Adrenal gland (tissue), 5 donors: Measurements from ENCODE around the gene TDRD10.

Experiments used
- POLR2A ChIP-seq, 2 donors: fragments of 450-650 bp; IDR thresholded peaks; one replicate each; pipeline ENCODE4 v1.6.1; 2017; ENCODE audit warnings: antibody characterized with exemption in 2 of 2, mild to moderate bottlenecking in 2 of 2, moderate library complexity in 1 of 2
- TF ChIP-seq, protein P1 (sequence below), 6 experiments: fragments of 450-650 bp in 4 of 6; fragments of 200-600 bp in 2 of 6; sonication (generic) in 1 of 6; IDR thresholded peaks; 1 replicate in 5 of 6; 2 replicates in 1 of 6; pipeline versions ENCODE4 v1.5.1 to v1.8.0; 2016 to 2021; ENCODE audit warnings: antibody characterized with exemption in 6 of 6, mild to moderate bottlenecking in 2 of 6, moderate library complexity in 1 of 6
- donor health status: DM: no; HTN: no; CAD: no.

DNA sequence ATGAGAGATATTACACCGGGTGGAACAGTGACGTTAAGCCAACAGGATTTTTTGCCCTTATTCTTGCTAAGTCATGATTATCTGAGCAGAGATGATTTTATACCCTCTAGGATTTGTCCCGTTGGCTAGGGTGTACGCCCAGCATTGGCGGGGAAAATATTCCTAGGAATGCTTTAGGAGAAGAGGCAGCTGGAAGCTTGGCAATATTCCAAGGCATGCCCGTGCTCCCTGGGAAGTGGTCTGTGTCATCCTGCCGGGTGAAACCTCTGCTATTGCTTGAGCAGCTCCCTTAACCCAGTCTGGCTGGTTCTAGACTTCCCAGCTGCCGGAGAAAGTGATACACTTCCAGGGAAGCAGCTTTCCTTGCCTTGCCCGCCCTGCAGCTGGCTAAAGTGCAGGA is 81.8 kb downstream of the TDRD10 start:
- TF ChIP-seq POLR2A (IDR thresholded peaks at IDR 0.05) = no peak
- TF ChIP-seq, protein P1, sequence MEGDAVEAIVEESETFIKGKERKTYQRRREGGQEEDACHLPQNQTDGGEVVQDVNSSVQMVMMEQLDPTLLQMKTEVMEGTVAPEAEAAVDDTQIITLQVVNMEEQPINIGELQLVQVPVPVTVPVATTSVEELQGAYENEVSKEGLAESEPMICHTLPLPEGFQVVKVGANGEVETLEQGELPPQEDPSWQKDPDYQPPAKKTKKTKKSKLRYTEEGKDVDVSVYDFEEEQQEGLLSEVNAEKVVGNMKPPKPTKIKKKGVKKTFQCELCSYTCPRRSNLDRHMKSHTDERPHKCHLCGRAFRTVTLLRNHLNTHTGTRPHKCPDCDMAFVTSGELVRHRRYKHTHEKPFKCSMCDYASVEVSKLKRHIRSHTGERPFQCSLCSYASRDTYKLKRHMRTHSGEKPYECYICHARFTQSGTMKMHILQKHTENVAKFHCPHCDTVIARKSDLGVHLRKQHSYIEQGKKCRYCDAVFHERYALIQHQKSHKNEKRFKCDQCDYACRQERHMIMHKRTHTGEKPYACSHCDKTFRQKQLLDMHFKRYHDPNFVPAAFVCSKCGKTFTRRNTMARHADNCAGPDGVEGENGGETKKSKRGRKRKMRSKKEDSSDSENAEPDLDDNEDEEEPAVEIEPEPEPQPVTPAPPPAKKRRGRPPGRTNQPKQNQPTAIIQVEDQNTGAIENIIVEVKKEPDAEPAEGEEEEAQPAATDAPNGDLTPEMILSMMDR (IDR thresholded peaks at IDR 0.05) = no peak
